Stomach (tissue), 4 donors: Measurements from ENCODE around the gene HRH1.

Experiments
- CTCF ChIP-seq, 7 experiments: fragments of 450-650 bp in 4 of 7; fragments of 200-600 bp in 3 of 7; sonication (generic) in 3 of 7; IDR thresholded peaks; one replicate each; pipeline ENCODE4 v1.5.1; 2016 to 2019; ENCODE audit warnings: antibody characterized with exemption in 7 of 7, control low read depth in 2 of 7, mild to moderate bottlenecking in 1 of 7
- EP300 ChIP-seq: sonication (generic); formaldehyde crosslinking; IDR thresholded peaks from one replicate; pipeline ENCODE4 v1.6.1; 2017; ENCODE audit warnings: antibody characterized with exemption
- POLR2A ChIP-seq, 4 donors: fragments of 450-650 bp; IDR thresholded peaks; one replicate each; pipeline ENCODE4 v1.6.1; 2016; ENCODE audit warnings: antibody characterized with exemption in 4 of 4, control low read depth in 2 of 4, mild to moderate bottlenecking in 1 of 4, moderate library complexity in 1 of 4

- no peak for TF ChIP-seq CTCF (IDR thresholded peaks at IDR 0.05)
- no peak for TF ChIP-seq POLR2A (IDR thresholded peaks at IDR 0.05)
- TF ChIP-seq EP300 = no peak
Observed at GRCh38 chr3:11290743-11291680, 136.7 kb downstream of the HRH1 start.
